GM10248 (cell line): ENCODE results near the gene JRKL.
"Not testable (repeated sequence)": the region's sequence is repeated elsewhere in the genome, so short reads cannot be mapped to it uniquely, and the experiment has no call there.

ENCODE experiments used
- CTCF ChIA-PET: fragments of 300-600 bp; sonication (Branson Sonifier 250); formaldehyde crosslinking; extraction: SDS; loops from one replicate; lab custom pipeline; 2021; ENCODE audit warnings: antibody characterized with exemption; lab: Yijun Ruan, JAX
- POLR2A ChIA-PET: fragments of 350-650 bp; sonication (Branson Sonifier 250); formaldehyde crosslinking; extraction: SDS; loops from one replicate; lab custom pipeline; 2020; ENCODE audit warnings: antibody characterized with exemption; lab: Yijun Ruan, JAX
- DNase-seq: peaks from one replicate; pipeline ENCODE4 v3.0.0; 2012; ENCODE audit errors: extremely low spot score
- CTCF ChIP-seq: IDR thresholded peaks from 2 replicates; pipeline ENCODE4 v1.5.1; 2012; ENCODE audit warnings: mild to moderate bottlenecking, low read depth; ENCODE audit errors: extremely low read depth, missing control alignments, control extremely low read depth

Gene JRKL

GRCh38 chr11:96400697-96401096 is 10.9 kb downstream of the JRKL start:
- no peak for TF ChIP-seq CTCF
- ChIA-PET POLR2A (no interaction called here), CTCF (interaction anchor here (1.2 to 1.5 kb wide), 3 partner anchors 12 to 565 kb away, joined by 3 to 5 read pairs (median 4); no protein-coding TSS in a partner anchor)
- DNase-seq = no peak

DNA sequence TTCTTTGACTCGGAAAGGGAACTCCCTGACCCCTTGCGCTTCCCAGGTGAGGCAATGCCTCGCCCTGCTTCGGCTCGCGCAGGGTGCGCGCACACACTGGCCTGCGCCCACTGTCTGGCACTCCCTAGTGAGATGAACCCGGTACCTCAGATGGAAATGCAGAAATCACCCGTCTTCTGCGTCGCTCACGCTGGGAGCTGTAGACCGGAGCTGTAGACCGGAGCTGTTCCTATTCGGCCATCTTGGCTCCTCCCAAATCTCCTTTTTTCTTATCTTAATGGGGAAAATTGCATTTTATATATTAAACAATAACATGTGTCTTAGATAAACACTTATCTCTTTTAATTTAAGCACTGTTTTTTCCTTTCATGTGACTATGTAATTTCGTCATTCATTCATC is 21.6 kb downstream of the JRKL start:
- CTCF ChIA-PET = not testable (repeated sequence)

GRCh38 chr11:96412761-96413381 is 23.1 kb downstream of the JRKL start:
- no peak for TF ChIP-seq CTCF
- DNase-seq = no peak
- ChIA-PET POLR2A (no interaction called here), CTCF (interaction anchor here (1.0 to 1.8 kb wide), 3 partner anchors 9 to 19 kb away, joined by 3 to 5 read pairs (median 3); no protein-coding TSS in a partner anchor)

More for the DNA sequence above, 21.6 kb downstream of the JRKL start:
- DNase-seq, POLR2A ChIA-PET: not testable (repeated sequence)

DNA sequence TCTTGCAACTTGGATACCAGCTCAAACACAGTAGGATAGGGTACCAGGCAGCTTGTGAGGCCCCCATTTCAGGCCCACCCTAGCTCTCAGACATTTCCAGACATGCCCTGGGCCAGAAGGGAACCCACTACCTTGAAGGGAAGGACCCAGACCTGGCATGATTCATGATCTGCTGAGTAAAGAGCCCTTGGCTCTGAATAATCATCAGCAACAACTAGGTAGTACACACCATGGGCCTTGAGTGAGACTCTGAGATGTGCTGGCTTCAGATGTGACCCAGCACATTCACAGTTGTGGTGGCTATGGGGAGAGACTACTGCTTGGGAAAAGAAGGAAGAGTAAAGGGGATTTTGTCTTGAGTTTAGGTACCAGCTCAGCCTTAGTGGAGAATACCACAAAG is 23.6 kb downstream of the JRKL start:
- ChIA-PET POLR2A (no interaction called here), CTCF (interaction anchor here (1.0 to 1.8 kb wide), 3 partner anchors 9 to 20 kb away, joined by 3 to 5 read pairs (median 3); no protein-coding TSS in a partner anchor)
- no peak for DNase-seq
- TF ChIP-seq CTCF = no peak

- DNase-seq = no peak
- TF ChIP-seq CTCF = no peak
- ChIA-PET POLR2A (interaction anchor here (0.6 to 0.7 kb wide), 2 partner anchors 302 to 1357 kb away, joined by 3 to 4 read pairs; no protein-coding TSS in a partner anchor), CTCF (interaction anchor here (0.6 to 2.3 kb wide), 7 partner anchors 39 to 1551 kb away, joined by 3 to 10 read pairs (median 3); no protein-coding TSS in a partner anchor)
These were observed 34.9 kb downstream of the JRKL start for GRCh38 chr11:96424693-96425092.

DNA sequence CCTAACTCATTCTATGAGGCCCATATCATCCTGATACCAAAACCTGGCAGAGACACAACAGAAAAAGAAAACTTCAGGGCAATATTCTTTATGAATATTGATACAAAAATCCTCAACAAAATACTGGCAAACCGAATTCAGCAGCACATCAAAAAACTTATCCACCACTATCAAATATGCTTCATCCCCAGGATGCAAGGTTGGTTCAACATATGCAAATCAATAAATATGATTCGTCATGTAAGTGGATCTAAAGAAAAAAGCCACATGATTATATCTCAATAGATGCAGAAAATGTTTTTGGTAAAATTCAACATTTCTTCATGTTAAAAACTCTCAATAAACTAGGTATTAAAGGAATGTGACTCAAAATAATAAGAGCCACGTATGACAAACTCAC is 40.9 kb downstream of the JRKL start:
- ChIA-PET POLR2A (no interaction called here), CTCF (no interaction called here)
- no peak for DNase-seq
- no peak for TF ChIP-seq CTCF

DNA sequence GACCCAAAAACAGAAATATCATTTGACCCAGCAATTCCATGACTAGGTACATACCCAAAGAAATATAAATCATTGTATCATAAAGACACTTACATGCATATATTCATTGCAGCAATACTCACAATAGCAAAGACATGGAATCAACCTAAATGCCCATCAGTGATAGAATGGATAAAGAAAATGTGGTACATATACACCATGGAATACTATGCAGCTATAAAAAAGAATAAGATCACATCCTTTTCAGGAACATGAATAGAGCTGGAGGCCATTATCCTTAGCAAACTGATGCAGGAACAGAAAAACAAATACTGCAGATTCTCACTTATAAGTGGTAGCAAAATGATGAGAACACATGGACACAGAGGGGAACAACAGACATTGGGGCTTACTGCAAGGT is 42.8 kb downstream of the JRKL start:
- POLR2A ChIA-PET, DNase-seq: not testable (repeated sequence)
- CTCF ChIA-PET = interaction anchor here (1.5 kb wide), 1 partner anchor 12 kb away, joined by 4 read pairs; no protein-coding TSS in a partner anchor
